K562 (cell line): ENCODE measurements around the gene CHDH. TPM values are rescaled to one million over a fixed set of nuclear protein-coding genes. Genes with fewer than 3 reads are reported as not detected.

Experiments used
- ATAC-seq: fragments of 200-7000 bp; cut with Tn5 transposase; 3 replicates; pipeline ENCODE4 v1.9.1; 2020; ENCODE audit warnings: moderate library complexity
- BruUV-seq: library from RNA; stranded (reverse); fragments of 400-500 nt; replicated peaks from 2 replicates; lab custom pipeline; 2021; lab: Mats Ljungman, UMichigan
- CTCF ChIA-PET: fragments of 300-600 bp; formaldehyde crosslinking; extraction: SDS; loops from one replicate; lab custom pipeline; 2021; ENCODE audit warnings: low intra/inter-chr PET ratio; lab: Yijun Ruan, JAX
- POLR2A ChIA-PET: fragments of 300-600, 350-650 bp; sonication (Branson Sonifier 250); formaldehyde crosslinking; extraction: SDS; loops from one replicate; lab custom pipeline; 2021; ENCODE audit warnings: antibody characterized with exemption, inconsistent platforms; lab: Yijun Ruan, JAX
- DNase-seq, 4 experiments: peaks; one replicate each; pipeline versions ENCODE4 v3.0.0 to v3.0.0-alpha.2; 2011 to 2018; ENCODE audit warnings: low spot score in 3 of 4, mixed read lengths in 3 of 4; ENCODE audit errors: extremely low read depth in 1 of 4
- FAIRE-seq: peaks from 2 replicates; lab custom pipeline; 2011; peaks lifted over from hg19 to GRCh38; lab: Jason Lieb, UNC
- H2AFZ ChIP-seq: 2 replicates; pipeline ENCODE4 v1.6.0; 2011; ENCODE audit warnings: low read depth, low read length, control low read depth, inconsistent platforms
- H3K27ac ChIP-seq: fragments of 200-600 bp; 3 replicates; pipeline ENCODE4 v1.8.0; 2011; ENCODE audit warnings: low read depth, mild to moderate bottlenecking, control low read depth, inconsistent platforms, low read length, moderate library complexity, mixed read lengths; ENCODE audit errors: extremely low read depth
- H3K27me3 ChIP-seq, 2 experiments: fragments of 300-600 bp in 1 of 2; 2 replicates in 1 of 2; 3 replicates in 1 of 2; pipeline versions ENCODE4 v1.6.0 to v1.8.0; 2011; ENCODE audit warnings: inconsistent platforms in 2 of 2, low read length in 2 of 2, mild to moderate bottlenecking in 1 of 2, mixed read lengths in 1 of 2, moderate library complexity in 1 of 2; ENCODE audit not compliant: control insufficient read depth in 2 of 2, insufficient read depth in 2 of 2
- H3K36me3 ChIP-seq: fragments of 300-600 bp; 3 replicates; pipeline ENCODE4 v1.8.0; 2011; ENCODE audit warnings: mild to moderate bottlenecking, low read length, inconsistent platforms; ENCODE audit not compliant: control insufficient read depth, insufficient read depth
- H3K4me1 ChIP-seq, 2 experiments: fragments of 200-600 bp in 1 of 2; replicated peaks in 1 of 2; 2 replicates in 1 of 2; 3 replicates in 1 of 2; pipeline versions ENCODE4 v1.5.1 to v1.8.0; 2011; ENCODE audit warnings: inconsistent platforms in 2 of 2, low read length in 2 of 2, mild to moderate bottlenecking in 1 of 2, mixed read lengths in 1 of 2, moderate library complexity in 1 of 2; ENCODE audit not compliant: control insufficient read depth in 2 of 2, insufficient read depth in 2 of 2
- H3K4me2 ChIP-seq: 2 replicates; pipeline ENCODE4 v1.6.1; 2011; ENCODE audit warnings: low read length, control low read depth, inconsistent platforms, mixed read lengths; ENCODE audit not compliant: insufficient read depth
- H3K4me3 ChIP-seq: fragments of 200-600 bp; sonication (generic), shearing (Covaris generic); 2 replicates; pipeline ENCODE4 v1.5.1; 2016; ENCODE audit warnings: control low read depth, inconsistent platforms
- H3K79me2 ChIP-seq: fragments of 200-600 bp; 3 replicates; pipeline ENCODE4 v1.8.0; 2011; ENCODE audit warnings: low read length, inconsistent platforms; ENCODE audit not compliant: control insufficient read depth, insufficient read depth
- H3K9ac ChIP-seq, 2 experiments: 2 replicates each; pipeline versions ENCODE4 v1.6.0 to v1.6.1; 2011; ENCODE audit warnings: low read depth in 2 of 2, low read length in 2 of 2, control low read depth in 1 of 2, inconsistent platforms in 1 of 2, mild to moderate bottlenecking in 1 of 2, mixed read lengths in 1 of 2; ENCODE audit not compliant: insufficient read depth in 1 of 2
- H3K9me1 ChIP-seq: one replicate; pipeline ENCODE4 v1.6.0; 2011; ENCODE audit warnings: inconsistent platforms, mild to moderate bottlenecking, low read length, moderate library complexity; ENCODE audit not compliant: control insufficient read depth, insufficient read depth
- H3K9me3 ChIP-seq: replicated peaks from 2 replicates; pipeline ENCODE4 v1.5.1; 2011; ENCODE audit warnings: low read depth, low read length, inconsistent platforms; ENCODE audit not compliant: control insufficient read depth, insufficient read depth
- H4K20me1 ChIP-seq: replicated peaks from 2 replicates; pipeline ENCODE4 v1.6.1; 2011; ENCODE audit warnings: low read length, inconsistent platforms, mixed read lengths; ENCODE audit not compliant: control insufficient read depth, insufficient read depth
- CEBPG ChIP-seq, 3 experiments: fragments of 200-800 bp in 1 of 3; sonication (Bioruptor generic) in 1 of 3; sonication (generic) in 1 of 3; formaldehyde crosslinking in 1 of 3; IDR thresholded peaks in 2 of 3; conservative IDR thresholded peaks in 1 of 3; 2 replicates each; pipeline versions ENCODE4 v1.6.1 to v1.8.0; 2016 to 2022; ENCODE audit warnings: missing compliant biosample characterization in 2 of 3, missing genetic modification characterization in 2 of 3, mild to moderate bottlenecking in 1 of 3, missing genetic modification reagents in 1 of 3
- CHD2 ChIP-seq: IDR thresholded peaks from 2 replicates; pipeline ENCODE4 v1.6.1; 2011; ENCODE audit warnings: low read depth, low read length
- CTBP1 ChIP-seq: fragments of 450-650 bp; IDR thresholded peaks from 2 replicates; pipeline ENCODE4 v1.6.1; 2016; ENCODE audit warnings: borderline replicate concordance
- FOXO4 ChIP-seq: fragments of 450-650 bp; formaldehyde crosslinking; IDR thresholded peaks from 2 replicates; pipeline ENCODE4 v1.4.0; 2020; ENCODE audit warnings: mild to moderate bottlenecking, moderate library complexity
- NR3C1 ChIP-seq: sonication (generic); formaldehyde crosslinking; IDR thresholded peaks from 2 replicates; pipeline ENCODE4 v1.8.1; 2022; ENCODE audit warnings: missing genetic modification reagents
- PTBP1 ChIP-seq: fragments of 200-400 bp; formaldehyde crosslinking; IDR thresholded peaks from 2 replicates; pipeline ENCODE4 v1.6.1; 2017; ENCODE audit warnings: low read depth, low read length
- ZBTB5 ChIP-seq: fragments of 450-650 bp; IDR thresholded peaks from 2 replicates; pipeline ENCODE4 v1.6.1; 2017; ENCODE audit warnings: antibody characterized with exemption
- ZNF445 ChIP-seq: fragments of 250-450 bp; sonication (Bioruptor Pico); IDR thresholded peaks from 2 replicates; pipeline ENCODE4 v1.4.0; 2020; ENCODE audit warnings: low read depth, mild to moderate bottlenecking, moderate library complexity
- WGBS: fragments of 100-300 bp; shearing (Covaris generic); methylation state at CpG from one replicate; pipeline ENCODE4 v1.1.6; 2016; ENCODE audit warnings: low coverage, mixed read lengths; ENCODE audit not compliant: insufficient coverage; ENCODE audit errors: missing lambda C conversion rate; 5-methylcytosine and 5-hydroxymethylcytosine counted together
- in situ Hi-C: fragments of 300-500 bp; cut with MboI; formaldehyde crosslinking; loops from 4 replicates; pipeline ENCODE4 v1.15.0; 2018; ENCODE audit warnings: inconsistent platforms, mixed read lengths
- intact Hi-C: fragments of 100-400 bp; cut with micrococcal nuclease; formaldehyde crosslinking; loops from 2 replicates; pipeline ENCODE4 v1.14.2; 2022
- polyA plus RNA-seq, 8 experiments: library from polyadenylated mRNA; depleted of rRNA in 4 of 8; stranded (reverse) in 5 of 8; unstranded in 3 of 8; fragments of >200 nt; fragmentation: Nextera tagmentation in 2 of 8; fragmentation: Illumina TruSeq in 1 of 8; extraction: Ambion mirVana in 2 of 8; extraction: Trizol in 1 of 8; gene quantifications; 2 replicates each; pipeline versions ENCODE4 v1.2.1 to v1.2.3, GENCODE V29; 2011 to 2014; ENCODE audit warnings: inconsistent platforms in 1 of 8, missing spikeins in 1 of 8
- total RNA-seq, 7 experiments: library from RNA; depleted of rRNA in 6 of 7; stranded (reverse); fragments of >200 nt in 6 of 7; fragmentation: Illumina TruSeq in 2 of 7; extraction: Trizol in 2 of 7; gene quantifications; 2 replicates each; pipeline versions ENCODE4 v1.2.1 to v1.2.3, GENCODE V29; 2011 to 2021; ENCODE audit warnings: low replicate concordance in 1 of 7

The CHDH gene
- total and polyA plus RNA-seq, 9 of the 15 experiments (the other 6 are each of a cell fraction or from before 2014, with no cell fraction given): 0.06 to 1.9 (median 0.46) TPM

- in situ Hi-C loops (no loop called here), intact Hi-C loops (no loop called here)
- WGBS: 6% methylated on average over 10 of the region's 14 CpGs
- no peak for DNase-seq
- Histone ChIP-seq H3K4me3 (no peak overlapping the region), H3K9me3 (no peaks in the 10 kb centered on the region), H3K4me1 (no peaks in the 10 kb centered on the region), H3K27me3 (peaks cover 3 to 44% of the 10 kb centered on the region in 2 experiments; a peak in 3 of 5 replicates), H3K4me2 (no peak overlapping the region), H2AFZ (no peak overlapping the region), H3K27ac (no peak overlapping the region), H3K9me1 (no peaks in the 10 kb centered on the region), H3K79me2 (no peaks in the 10 kb centered on the region), H3K9ac (no peak overlapping the region), H4K20me1 (no peaks in the 10 kb centered on the region; the same call in 1 of the 2 replicates), H3K36me3 (no peaks in the 10 kb centered on the region)
- ChIA-PET CTCF (no interaction called here), POLR2A (no interaction called here)
- no TSS peak for BruUV-seq
- no peak for ATAC-seq
- no peak for FAIRE-seq
- TF ChIP-seq CEBPG (CRISPR knock-in tag; IDR thresholded peaks at IDR 0.05) (no peak), CEBPG (tag; conservative IDR thresholded peaks at IDR 0.05 in 1 of 2, IDR thresholded peaks at IDR 0.05 in 1 of 2) (no peak), ZBTB5 (no peak), FOXO4 (no peak), CTBP1 (no peak), PTBP1 (no peak), NR3C1 (CRISPR knock-in tag) (no peak), ZNF445 (CRISPR knock-in tag) (no peak), CHD2 (no peak)
Observed at GRCh38 chr3:53819163-53819868, 26.9 kb downstream of the CHDH start.
